ENCODE data around the gene ALG14.
A peak's percentile ranks its signal among the peaks of the same experiment; 100 is the strongest.
"Not testable (repeated sequence)": the region's sequence is repeated elsewhere in the genome, so short reads cannot be mapped to it uniquely, and the experiment has no call there.

Gene ALG14

GRCh38 chr1:94947437-94947836 is 125.3 kb downstream of the ALG14 start:
- H3K9ac ChIP-seq (ENCODE audit: low read depth, low read length): no peak overlapping the region
- no peaks in the 10 kb centered on the region for H3K4me1 ChIP-seq (ENCODE audit: insufficient read depth, low read length)
- no peaks in the 10 kb centered on the region for H3K36me3 ChIP-seq (ENCODE audit: insufficient read depth, low read length)

DNA sequence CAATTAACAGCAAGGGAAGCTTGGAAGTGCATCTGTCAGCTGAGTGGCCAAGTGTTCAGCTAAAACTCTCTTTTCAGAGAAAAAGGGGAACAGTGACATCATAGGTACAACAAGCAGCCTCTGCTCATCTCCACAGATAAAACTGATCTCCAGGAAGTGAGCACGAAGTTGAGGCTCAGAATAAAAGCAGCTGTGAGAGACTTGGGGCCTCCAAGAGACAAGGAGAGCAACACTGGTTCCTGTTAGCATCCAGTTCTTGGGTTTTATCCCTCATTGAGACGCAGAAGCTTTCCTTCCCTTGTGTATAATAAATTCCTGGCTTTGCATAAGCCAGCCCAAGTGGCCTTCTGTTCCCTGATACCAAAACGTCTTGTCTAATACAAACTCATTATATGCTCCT is 125.9 kb downstream of the ALG14 start:
- Histone ChIP-seq H3K4me1 (ENCODE audit: insufficient read depth, low read length) (no peaks in the 10 kb centered on the region), H3K36me3 (ENCODE audit: insufficient read depth, low read length) (no peaks in the 10 kb centered on the region), H3K9ac (ENCODE audit: low read depth, low read length) (no peak overlapping the region), H3K9me3 (ENCODE audit: control insufficient read depth, insufficient read depth, low read length) (no peaks in the 10 kb centered on the region)

More at GRCh38 chr1:94947437-94947836, 125.3 kb downstream of the ALG14 start:
- no peaks in the 10 kb centered on the region for H3K9me3 ChIP-seq (ENCODE audit: control insufficient read depth, insufficient read depth, low read length)

DNA sequence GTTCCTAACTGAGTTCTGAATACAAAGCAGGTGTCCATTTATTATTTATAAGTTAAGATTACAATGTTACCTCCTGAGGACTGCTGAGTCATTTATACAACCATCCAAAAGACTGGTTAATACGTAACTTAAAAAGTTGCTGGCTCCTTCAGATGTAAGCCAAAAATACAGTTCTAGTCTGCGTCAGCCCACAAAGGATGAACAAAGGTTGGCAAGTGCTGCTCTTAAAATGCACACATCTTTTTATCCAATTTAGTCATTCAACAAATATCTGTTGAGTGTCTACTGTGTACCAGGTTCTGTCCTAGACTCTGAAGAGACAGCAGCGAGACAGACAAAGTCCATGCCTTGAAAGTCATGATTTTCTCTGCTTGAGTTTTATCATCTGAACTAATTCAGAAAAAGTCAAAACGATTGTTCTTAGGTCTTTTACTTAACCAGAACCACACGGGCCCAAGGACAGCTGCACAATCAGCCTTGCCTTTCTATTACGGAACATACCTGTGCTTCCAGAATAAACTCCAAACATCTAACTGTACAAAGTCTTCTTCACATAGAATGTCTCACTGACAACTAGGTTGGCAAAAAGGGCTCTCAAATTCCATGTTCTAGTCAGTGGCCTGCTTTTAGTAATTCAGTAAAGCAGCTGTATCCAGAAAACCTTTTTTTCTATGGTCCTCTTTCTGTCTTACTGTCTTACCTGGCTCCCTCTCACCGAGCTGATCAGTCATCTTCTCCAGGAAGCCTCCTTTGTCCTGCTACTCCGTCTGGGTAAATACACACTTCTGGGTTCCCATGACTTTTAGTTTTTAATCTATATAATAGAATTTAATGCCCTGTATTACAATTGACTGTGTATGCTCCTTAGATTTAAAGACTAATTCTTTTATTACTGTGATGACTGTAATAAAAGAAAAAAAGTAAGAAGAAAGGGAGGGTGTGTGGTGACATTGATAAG is 130.3 kb downstream of the ALG14 start:
- Histone ChIP-seq H3K36me3 (ENCODE audit: insufficient read depth, low read length) (no peaks in the 10 kb centered on the region), H3K4me1 (ENCODE audit: insufficient read depth, low read length) (peaks cover 10% of the 10 kb centered on the region), H3K9me3 (ENCODE audit: control insufficient read depth, insufficient read depth, low read length) (no peaks in the 10 kb centered on the region), H3K9ac (ENCODE audit: low read depth, low read length) (no peak overlapping the region)

DNA sequence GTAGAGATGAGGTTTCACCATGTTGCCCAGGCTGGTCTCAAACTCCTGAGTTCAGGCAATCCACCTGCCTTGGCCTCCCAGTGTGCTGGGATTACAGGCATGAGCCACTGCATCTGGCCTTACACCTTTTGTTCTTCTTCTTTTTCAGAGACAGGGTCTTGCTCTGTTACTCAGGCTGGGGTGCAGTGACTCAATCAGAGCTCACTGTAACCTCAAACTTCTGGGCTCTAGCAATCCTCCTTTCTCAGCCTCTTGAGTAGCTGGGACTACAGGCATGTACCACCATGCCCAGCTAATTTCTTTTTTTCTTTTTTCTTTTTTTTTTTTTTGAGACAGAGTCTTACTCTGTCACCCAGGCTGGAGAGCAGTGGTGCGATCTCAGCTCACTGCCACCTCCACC is 131.3 kb downstream of the ALG14 start:
- not testable (repeated sequence) for H3K9me3 ChIP-seq (ENCODE audit: control insufficient read depth, insufficient read depth, low read length); H3K36me3 ChIP-seq (ENCODE audit: insufficient read depth, low read length); H3K9ac ChIP-seq (ENCODE audit: low read depth, low read length)
- peaks cover 13% of the 10 kb centered on the region for H3K4me1 ChIP-seq (ENCODE audit: insufficient read depth, low read length)

DNA sequence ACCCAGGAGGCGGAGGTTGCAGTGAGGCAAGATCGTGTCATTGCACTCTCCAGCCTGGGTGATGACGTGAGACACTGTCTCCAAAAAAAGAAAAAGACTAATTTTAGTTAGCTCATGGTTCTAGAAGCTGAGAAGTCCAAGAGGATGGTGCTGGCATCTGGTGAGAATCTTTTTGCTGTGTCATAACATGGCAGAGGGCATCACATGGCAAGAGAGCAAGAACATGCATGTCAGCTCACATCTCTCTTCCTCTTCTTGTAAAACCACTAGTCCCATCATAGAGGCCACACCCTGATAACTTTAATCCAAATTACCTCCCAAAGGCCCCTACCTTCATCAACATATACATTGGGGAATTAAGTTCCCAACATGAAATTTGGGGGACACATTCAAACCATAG is 132.0 kb downstream of the ALG14 start:
- Histone ChIP-seq H3K9ac (ENCODE audit: low read depth, low read length) (no peak overlapping the region), H3K36me3 (ENCODE audit: insufficient read depth, low read length) (no peaks in the 10 kb centered on the region), H3K9me3 (ENCODE audit: control insufficient read depth, insufficient read depth, low read length) (no peaks in the 10 kb centered on the region), H3K4me1 (ENCODE audit: insufficient read depth, low read length) (peaks cover 20% of the 10 kb centered on the region)

GRCh38 chr1:94937820-94938219 is 134.9 kb downstream of the ALG14 start:
- Histone ChIP-seq H3K9me3 (ENCODE audit: control insufficient read depth, insufficient read depth, low read length) (no peaks in the 10 kb centered on the region), H3K9ac (ENCODE audit: low read depth, low read length) (no peak overlapping the region), H3K36me3 (ENCODE audit: insufficient read depth, low read length) (no peaks in the 10 kb centered on the region), H3K4me1 (ENCODE audit: insufficient read depth, low read length) (peaks cover 26% of the 10 kb centered on the region)

- Histone ChIP-seq H3K4me1 (ENCODE audit: insufficient read depth, low read length) (peaks cover 26% of the 10 kb centered on the region), H3K9me3 (ENCODE audit: control insufficient read depth, insufficient read depth, low read length) (no peaks in the 10 kb centered on the region), H3K9ac (ENCODE audit: low read depth, low read length) (no peak overlapping the region)
Measured at GRCh38 chr1:94936861-94937620, 135.7 kb downstream of the ALG14 start.

DNA sequence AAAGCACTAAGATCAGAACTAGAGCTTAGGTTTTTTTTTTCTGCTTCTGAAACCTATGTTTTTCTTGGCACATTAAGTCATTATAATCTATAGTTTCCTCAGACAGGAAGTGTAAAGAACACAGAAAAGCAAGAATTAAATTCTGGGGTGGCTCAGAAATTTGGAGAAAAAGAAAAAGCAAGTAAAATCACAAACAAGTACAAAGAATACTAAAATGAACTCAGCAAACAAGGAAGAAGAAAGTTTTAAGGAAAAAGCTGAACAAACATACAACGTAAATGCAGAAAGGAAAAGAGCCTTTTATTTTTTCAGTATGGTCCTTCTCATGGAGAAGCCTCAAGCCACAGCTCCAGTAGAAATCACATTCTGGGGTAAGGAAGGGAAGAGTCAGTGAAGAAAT is 137.3 kb downstream of the ALG14 start:
- H3K36me3 ChIP-seq (ENCODE audit: insufficient read depth, low read length): no peaks in the 10 kb centered on the region
- H3K9me3 ChIP-seq (ENCODE audit: control insufficient read depth, insufficient read depth, low read length): no peaks in the 10 kb centered on the region
- peaks cover 26% of the 10 kb centered on the region for H3K4me1 ChIP-seq (ENCODE audit: insufficient read depth, low read length)
- H3K9ac ChIP-seq (ENCODE audit: low read depth, low read length): no peak overlapping the region

More at GRCh38 chr1:94936861-94937620, 135.7 kb downstream of the ALG14 start:
- no peaks in the 10 kb centered on the region for H3K36me3 ChIP-seq (ENCODE audit: insufficient read depth, low read length)

GRCh38 chr1:94935034-94935433 is 137.7 kb downstream of the ALG14 start:
- Histone ChIP-seq H3K9me3 (ENCODE audit: control insufficient read depth, insufficient read depth, low read length) (no peaks in the 10 kb centered on the region), H3K36me3 (ENCODE audit: insufficient read depth, low read length) (no peaks in the 10 kb centered on the region), H3K4me1 (ENCODE audit: insufficient read depth, low read length) (peaks cover 29% of the 10 kb centered on the region), H3K9ac (ENCODE audit: low read depth, low read length) (no peak overlapping the region)

DNA sequence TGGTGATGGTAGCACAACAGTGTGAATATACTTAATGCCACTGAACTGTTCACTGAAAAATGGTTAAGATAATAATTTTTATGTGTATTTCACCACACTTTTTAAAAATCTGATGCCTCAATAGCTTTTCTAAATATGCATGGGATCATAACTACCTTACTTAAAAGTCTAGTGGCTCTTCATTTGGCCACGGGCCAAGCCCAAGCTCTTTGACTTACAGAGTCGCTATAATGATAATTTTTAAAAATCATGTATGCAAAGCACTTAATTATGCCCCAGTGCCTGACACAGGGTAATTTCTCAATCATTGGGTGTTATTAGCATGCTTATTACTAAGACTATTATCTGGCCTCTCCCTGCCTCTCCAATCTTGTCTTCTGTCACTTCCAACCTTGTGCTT is 138.2 kb downstream of the ALG14 start:
- no peaks in the 10 kb centered on the region for H3K36me3 ChIP-seq (ENCODE audit: insufficient read depth, low read length)
- no peaks in the 10 kb centered on the region for H3K9me3 ChIP-seq (ENCODE audit: control insufficient read depth, insufficient read depth, low read length)
- no peak overlapping the region for H3K9ac ChIP-seq (ENCODE audit: low read depth, low read length)
- H3K4me1 ChIP-seq (ENCODE audit: insufficient read depth, low read length): peaks cover 34% of the 10 kb centered on the region

- Histone ChIP-seq H3K9ac (ENCODE audit: low read depth, low read length) (no peak overlapping the region), H3K36me3 (ENCODE audit: insufficient read depth, low read length) (no peaks in the 10 kb centered on the region), H3K4me1 (ENCODE audit: insufficient read depth, low read length) (peaks cover 30% of the 10 kb centered on the region), H3K9me3 (ENCODE audit: control insufficient read depth, insufficient read depth, low read length) (no peaks in the 10 kb centered on the region)
Measured at GRCh38 chr1:94931254-94931841, 141.4 kb downstream of the ALG14 start.

GRCh38 chr1:94929351-94930217 is 143.2 kb downstream of the ALG14 start:
- Histone ChIP-seq H3K36me3 (ENCODE audit: insufficient read depth, low read length) (no peaks in the 10 kb centered on the region), H3K9ac (ENCODE audit: low read depth, low read length) (peak overlapping the region; percentile 90; the same call in 1 of the 2 replicates), H3K9me3 (ENCODE audit: control insufficient read depth, insufficient read depth, low read length) (no peaks in the 10 kb centered on the region), H3K4me1 (ENCODE audit: insufficient read depth, low read length) (peaks cover 24% of the 10 kb centered on the region)

DNA sequence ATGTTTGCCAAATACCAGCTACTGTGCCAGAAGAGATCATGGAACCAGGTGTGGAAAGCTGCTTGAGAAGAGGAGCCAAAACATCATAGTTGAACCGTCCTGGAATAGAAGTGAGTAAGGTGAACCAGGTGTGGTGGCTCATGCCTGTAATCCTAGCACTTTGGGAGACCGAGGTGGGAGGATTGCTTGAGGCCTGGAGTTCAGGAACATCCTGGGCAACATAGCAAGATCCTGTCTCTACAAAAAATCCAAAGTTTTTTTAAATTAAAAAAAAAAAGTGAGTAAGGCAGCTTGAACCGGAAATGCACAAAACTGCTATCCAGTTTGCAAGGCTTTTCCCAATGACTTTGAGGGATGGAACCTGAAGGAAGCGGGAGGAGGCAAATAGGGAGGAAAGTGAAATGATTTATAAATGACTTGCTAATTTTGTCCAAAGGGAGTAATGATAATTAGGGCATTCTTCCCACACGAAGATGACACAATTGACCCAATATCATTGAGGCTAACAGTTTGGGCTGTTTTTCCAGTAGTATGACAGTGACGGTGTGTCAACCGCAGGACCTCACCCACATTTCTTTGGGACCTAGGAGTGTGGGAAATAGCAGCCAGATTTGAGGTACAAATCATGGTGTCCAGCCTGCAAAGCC is 144.3 kb downstream of the ALG14 start:
- no peaks in the 10 kb centered on the region for H3K9me3 ChIP-seq (ENCODE audit: control insufficient read depth, insufficient read depth, low read length)
- peak overlapping the region; percentile 90 for H3K9ac ChIP-seq (ENCODE audit: low read depth, low read length)
- peaks cover 3% of the 10 kb centered on the region for H3K36me3 ChIP-seq (ENCODE audit: insufficient read depth, low read length)
- H3K4me1 ChIP-seq (ENCODE audit: insufficient read depth, low read length): peaks cover 30% of the 10 kb centered on the region
